Activated CD8-positive, alpha-beta memory T cell treated with anti-CD3 and anti-CD28 coated beads, Interleukin-2, amount 50 U/mL, for 4 hours (primary cell): ENCODE results near the gene LSAMP.

ENCODE experiments used
- DNase-seq: peaks from one replicate; pipeline ENCODE4 v3.0.0-alpha.2; 2020

Gene LSAMP

GRCh38 chr3:116429479-116430269, 15.6 kb downstream of the LSAMP start:
- DNase-seq, result no peak

- no peak for DNase-seq
These were observed 19.3 kb downstream of the LSAMP start for GRCh38 chr3:116426036-116426435.

DNA sequence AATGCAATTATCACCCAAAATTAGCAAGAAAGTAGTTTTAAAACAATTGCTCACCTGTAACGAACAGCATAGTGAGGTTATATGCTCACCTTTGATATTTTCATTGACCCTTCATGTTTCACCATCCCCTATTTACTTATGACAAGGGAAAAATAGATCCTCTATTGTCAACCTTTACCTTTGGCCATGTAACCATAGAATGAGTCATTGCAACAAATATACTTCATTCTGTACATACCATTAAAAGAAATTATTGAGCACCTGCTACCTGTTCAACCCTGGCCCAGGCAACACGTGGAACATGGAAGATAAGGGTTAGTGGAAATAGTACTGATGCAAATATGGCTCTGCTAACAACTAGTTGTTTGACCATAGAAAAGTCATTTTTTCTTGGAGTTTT, 20.2 kb downstream of the LSAMP start:
- no peak for DNase-seq

GRCh38 chr3:116423945-116424344, 21.3 kb downstream of the LSAMP start:
- no peak for DNase-seq

GRCh38 chr3:116423374-116423773, 21.9 kb downstream of the LSAMP start:
- DNase-seq, result no peak

DNA sequence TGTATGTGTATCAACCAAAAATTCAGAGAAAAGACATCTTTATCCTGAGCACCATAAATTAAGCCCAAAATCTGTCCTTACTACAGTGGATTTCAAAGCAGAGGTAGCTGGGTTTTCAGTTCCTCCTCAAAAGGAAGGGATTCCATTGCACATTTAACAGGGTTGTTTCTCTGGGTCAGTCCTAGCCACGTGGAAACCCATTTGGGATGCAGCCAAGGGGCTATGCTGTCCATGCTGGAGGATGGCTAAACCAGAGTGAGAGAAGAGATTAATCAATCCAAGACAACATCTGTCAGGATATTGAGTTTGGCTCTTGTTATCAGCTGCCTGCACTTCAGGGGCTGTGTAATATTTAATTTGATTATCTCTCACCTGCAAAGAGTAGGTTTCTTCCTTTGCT, 28.1 kb downstream of the LSAMP start:
- no peak for DNase-seq

DNA sequence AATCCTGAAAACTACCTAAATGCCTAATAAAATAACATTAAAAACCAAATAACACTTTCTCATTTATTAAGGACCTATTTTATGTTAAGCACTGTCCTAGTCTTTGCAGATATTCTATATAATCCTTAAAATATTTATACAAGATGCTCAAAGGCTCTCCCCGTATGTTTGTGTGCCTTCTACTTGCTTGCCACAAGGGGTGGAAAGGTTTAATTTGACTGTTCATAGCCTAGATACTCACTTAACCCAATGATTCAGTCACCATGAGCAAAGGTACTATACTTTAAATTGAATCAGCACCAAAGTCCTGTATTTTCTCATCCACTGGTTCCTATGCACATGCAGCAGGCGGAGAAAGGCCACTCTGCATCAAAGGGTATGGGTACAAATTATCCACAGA, 32.0 kb downstream of the LSAMP start:
- DNase-seq, result no peak

GRCh38 chr3:116408473-116408872, 36.8 kb downstream of the LSAMP start:
- DNase-seq, result no peak

DNA sequence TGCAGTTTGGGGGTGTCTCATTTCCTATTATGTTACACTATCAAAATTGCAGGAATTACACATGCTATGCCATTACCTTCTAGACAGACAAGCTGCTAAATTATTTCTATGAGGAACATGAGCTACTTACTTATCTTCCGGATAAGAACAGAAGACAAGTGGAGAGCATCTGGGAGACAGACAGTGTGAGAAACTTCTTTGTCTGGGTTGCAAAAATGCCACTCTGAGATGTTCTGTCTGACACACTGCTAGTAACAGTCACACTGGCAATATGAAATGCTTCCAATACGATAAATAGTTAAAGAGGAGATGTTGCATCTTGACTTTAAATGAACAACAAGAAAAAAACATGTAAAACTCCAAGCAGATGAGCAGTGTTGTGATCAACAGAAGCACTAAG, 40.1 kb downstream of the LSAMP start:
- no peak for DNase-seq

DNA sequence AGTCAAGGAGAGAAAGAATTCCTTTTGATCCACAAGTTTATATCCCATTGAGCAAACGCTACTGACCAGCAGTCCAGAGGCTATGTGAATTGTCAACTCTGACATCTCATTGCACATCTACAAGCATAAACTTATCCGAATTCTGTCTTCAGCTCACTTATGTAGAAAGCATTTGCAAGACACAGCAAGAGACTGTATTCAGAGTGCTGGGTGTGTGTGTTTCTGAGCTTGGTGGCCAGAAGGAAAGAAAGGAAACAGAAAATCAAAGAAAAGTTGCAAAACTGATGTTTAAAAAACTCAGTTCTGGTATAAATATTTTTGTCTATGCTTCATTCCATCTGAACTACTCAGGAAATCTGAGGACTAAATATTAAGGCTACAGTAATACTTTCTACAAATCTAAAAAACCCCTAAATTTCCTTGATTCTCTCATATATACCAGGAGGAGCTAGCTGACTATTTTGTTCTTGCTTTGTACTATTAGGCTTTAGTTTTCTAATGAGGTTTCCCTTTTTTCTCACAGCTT, 45.5 kb downstream of the LSAMP start:
- DNase-seq, result no peak

- no peak for DNase-seq
These were observed 50.9 kb downstream of the LSAMP start for GRCh38 chr3:116394365-116394764.

- DNase-seq, result no peak
These were observed 52.1 kb downstream of the LSAMP start for GRCh38 chr3:116393199-116393598.

DNA sequence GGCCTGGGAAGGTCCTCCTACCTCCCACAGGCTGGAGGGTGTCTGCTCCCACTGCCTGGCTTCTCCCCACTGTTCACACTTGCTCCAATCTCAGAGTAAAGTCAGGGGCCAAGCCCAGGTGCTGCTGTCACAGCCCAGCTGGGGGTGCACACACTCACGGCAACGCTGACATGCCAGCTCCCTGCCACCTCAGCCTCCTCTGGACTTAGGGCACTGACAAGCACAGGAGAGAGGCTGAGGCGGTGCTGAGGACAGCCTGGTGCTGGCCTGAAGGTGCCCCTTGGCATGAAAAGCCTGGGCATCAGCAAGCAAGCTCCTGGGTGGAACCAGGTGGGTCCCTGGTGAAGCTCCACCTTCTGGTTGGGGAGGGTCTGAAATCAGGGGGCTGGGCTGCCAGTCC, 53.0 kb downstream of the LSAMP start:
- DNase-seq, result no peak

- no peak for DNase-seq
These were observed 53.7 kb downstream of the LSAMP start for GRCh38 chr3:116391296-116392201.

DNA sequence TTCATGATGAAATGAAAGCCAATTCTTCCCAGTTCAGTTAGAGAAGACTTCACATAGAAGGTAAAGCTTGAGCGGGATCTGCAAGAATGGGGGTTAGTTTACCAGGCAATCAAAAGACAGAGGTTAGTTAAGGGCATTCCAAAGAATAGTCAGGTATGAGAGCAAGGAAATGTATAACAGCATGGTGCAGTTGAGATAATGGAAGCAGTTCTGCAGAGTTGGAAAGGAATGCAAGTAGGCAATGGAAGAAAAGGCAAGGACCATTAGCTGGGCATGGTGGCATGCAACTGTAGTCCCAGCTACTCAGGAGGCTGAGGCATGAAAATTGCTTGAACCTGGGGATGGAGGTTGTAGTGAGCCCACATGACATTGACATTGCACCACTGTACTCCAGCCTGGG, 55.0 kb downstream of the LSAMP start:
- DNase-seq, result no peak

GRCh38 chr3:116388867-116389385, 56.4 kb downstream of the LSAMP start:
- DNase-seq, result no peak

DNA sequence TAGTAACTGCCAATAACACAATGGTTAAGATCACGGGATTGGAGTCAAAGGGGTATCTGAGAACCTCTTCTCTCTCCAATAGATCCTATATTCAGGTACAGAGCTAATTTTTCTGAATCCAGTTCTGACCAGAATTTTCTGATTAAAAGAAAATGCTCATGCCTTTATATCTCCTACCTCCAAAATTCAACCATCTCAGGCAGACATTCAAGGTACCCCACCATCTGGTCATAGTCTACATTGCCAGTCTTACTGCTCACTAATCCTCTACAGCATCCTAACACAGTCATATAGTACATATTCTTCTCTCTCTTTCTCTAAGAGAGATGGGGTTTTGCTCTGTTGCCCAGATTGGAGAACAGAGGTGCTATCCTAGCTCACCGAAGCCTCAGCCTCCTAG, 59.1 kb downstream of the LSAMP start:
- DNase-seq, result no peak

DNA sequence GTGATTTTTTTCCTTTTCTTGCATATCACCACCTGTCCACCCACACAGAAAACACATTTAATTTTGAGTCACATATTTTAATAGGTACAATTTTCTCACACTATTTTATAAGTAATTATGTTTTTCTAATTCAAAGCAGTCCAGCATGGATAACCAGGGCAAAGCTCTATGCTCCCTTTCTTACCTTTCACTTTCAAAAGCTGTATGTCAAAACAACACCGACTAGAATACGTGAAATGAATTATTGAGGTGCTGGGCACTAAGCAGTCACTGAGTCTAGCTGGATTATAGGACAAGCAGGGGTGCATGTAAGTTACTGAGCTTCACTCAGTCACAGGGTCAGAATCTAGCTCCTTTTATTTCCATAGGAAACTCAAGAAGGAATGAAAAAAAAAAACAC, 60.6 kb downstream of the LSAMP start:
- DNase-seq, result no peak

GRCh38 chr3:116378077-116378476, 67.2 kb downstream of the LSAMP start:
- DNase-seq, result no peak

DNA sequence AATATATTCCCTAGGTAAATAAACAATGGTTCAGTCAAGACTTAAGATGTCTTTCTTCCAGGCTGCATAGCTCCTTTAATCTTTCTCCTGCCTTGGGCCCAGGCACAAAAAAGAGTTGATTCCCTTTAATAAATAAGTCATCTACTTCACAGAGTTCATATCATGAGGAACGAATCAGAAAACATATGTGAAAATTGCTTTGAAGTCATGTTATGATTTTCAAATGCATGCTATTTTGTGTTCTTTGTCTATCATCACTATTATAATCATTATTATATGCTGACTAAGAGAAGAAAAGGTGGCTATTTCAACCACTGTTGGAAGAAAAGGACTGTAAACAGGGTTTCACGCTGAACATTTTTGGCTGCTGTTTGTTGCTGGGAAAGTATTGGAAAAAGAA, 70.4 kb downstream of the LSAMP start:
- DNase-seq, result no peak

- no peak for DNase-seq
These were observed 77.4 kb downstream of the LSAMP start for GRCh38 chr3:116367761-116368395.

DNA sequence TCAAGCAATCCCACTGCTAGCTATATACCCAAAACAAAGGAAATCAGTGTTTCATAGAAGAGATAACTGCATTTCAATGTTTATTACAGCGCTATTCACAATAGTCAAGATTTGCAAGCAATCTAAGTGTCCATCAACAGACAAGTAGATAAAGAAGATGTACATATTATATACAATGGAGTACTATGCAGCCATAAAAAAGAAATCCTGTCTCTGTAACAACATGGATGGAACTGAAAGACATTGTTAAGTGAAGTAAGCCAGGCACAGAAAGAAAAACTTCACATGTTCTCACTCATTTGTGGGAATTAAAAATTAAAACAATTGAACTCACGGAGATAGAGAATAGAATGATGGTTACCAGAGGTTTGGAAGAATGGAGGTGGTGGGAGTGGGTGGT, 89.2 kb downstream of the LSAMP start:
- no peak for DNase-seq

DNA sequence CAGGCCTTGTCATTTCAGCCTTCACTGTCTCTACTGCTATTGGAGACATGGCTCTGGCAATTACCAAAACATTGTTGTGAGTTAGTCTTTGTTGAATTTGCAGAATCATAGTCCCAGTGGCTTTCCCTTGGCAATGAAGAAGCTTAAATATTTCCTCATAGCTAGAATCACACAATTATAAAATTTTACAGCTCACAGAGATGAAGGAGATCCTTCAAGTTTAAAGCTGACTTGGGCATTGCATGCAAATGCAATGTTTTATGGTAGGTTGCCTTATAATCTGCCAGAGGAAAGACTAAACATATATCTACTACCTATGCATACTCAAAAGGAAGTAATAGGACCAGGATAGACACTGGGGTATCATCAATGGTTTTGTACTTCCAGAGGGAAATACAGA, 90.9 kb downstream of the LSAMP start:
- no peak for DNase-seq
